ENCODE data around the gene MOB2.

MOB2 gene

DNA sequence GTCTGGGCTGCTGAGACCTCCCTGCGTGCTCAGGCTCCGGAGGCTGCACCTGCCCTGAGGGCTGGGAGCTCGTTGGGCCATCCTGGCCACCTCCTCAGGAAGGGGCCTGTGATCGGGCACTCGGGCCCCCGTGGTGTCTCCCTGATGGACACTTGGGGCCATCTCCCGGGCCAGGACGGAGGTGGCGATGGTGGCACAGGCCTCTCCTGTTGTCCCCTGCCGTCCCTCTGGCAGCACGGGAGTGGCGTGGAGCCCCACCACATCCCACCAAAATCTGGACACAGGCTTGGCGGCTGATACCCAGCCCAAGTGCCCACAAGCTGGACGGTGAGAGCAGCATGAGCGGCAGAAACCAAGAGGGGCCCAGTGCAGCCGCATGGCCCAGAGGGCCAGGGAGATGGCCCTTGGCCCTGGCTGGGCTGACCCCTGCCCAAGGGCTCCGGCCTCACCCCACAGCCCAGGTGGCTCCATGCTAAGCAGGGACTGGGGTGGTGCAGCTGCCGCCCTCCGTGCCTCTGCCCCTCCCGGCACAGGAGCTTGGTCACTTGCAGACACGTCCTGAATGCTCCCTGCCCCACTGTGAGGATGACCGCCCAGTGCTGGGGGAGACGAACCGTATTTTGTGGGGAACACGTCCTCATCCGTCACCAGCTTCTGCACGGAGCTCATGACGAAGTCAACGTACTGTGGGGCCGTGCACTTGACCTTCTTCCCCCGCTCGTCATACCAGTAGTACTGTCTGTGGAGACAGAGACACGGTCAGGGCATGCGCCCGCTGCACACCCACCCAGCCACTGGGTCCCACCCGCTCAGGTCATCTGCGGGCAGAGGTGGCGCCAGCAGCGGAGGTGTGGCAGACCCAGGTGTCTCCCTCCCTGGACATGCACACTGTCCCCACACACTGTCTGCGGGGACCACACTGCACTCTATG lies 15.6 kb downstream of the MOB2 start:
- DNase-seq: no peak

DNA sequence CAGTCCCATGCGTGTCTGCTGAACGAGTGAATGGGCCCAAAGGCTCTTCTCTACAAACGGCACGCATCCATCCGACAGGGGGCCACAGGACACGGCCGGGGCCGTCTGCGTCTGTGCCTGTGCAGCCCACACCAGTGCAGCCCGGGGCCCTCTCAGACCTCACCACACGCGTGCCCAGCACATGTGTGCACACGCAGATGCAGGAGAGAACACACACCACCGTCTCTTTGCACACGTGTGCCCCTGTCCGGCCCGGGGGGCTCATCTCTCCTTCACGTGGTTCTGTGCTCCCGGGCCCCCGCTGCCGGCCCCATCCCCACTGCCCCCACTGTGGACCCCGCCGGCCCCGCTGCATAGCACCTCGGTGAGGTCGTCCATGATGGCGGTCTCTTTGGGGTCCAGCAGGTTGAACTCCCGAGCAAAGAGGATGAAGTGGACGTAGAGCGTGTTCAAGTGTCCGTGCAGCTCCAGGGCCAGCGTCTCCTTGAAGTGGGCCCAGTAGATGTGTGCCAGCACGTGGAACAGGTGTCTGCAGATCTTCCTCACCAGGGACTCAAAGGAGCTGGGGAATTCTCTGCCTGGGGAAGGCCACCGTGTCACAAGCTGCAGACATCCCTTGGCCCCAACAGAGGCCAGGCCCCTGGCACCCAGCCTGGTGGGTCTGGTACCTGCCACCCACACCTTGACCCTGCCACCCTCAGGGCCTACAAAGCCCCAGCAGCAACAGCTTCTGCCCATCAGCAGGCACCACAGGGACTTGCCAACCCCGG lies 16.5 kb downstream of the MOB2 start:
- no peak for DNase-seq

DNA sequence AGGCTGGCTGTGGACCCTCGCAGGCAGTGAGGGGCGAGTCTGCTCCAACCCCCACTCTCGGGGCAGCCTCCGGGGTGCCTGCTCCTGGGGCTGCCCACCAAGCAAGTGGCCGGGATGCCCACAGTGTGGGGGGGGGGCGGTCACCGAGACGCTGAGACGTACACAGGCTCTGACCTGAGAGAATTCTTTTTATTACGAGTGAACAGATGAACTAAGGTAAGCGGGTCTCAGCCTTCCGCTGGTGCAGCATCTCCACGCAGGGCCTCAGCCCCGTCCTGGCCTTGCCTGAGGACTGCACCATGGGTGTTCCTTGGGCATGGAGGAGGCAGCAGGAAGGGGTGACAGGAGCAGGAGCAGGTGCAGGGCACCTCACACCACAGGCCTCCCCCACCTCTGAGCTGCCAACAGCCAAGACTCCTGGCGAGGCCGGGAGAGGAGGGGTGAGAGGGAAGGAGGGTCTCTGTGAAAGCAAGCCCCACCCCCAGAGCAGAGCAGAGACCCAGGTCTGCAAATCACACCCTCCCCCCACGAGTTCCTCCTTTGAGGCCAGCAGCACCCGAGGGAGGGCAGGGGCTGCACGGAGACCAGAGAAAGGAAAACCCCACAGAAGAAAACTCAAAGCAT lies 17.2 kb downstream of the MOB2 start:
- DNase-seq: no peak

DNA sequence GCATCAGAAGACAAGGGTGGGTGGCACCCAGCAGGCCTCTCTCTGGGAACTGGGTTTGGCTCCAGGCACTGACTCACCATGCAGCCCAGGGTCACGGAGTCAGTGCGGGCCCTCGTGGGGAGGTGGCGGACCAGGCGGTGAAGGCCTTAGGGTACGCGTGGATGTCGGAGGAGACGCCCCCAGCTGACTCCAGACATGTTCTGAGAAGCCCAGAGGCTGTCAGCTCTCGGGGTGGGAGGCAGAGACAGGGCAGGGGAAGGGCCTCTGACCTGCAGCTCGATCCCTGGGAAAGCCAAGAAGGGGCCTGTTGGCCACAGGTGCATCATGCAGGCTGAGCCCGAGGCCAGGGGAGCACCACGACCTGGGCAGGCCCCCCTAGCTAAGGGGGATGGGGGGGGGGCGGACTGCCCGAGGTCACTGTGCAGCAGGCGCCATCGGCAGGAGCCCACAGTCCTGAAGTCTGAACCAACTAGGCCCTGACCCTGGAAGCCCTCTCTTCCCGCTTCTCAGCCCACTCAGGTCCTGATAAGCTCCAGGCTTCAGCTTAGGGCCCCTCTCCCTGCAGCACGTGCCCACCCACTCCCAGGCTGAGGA lies 18.0 kb downstream of the MOB2 start:
- DNase-seq: no peak

DNA sequence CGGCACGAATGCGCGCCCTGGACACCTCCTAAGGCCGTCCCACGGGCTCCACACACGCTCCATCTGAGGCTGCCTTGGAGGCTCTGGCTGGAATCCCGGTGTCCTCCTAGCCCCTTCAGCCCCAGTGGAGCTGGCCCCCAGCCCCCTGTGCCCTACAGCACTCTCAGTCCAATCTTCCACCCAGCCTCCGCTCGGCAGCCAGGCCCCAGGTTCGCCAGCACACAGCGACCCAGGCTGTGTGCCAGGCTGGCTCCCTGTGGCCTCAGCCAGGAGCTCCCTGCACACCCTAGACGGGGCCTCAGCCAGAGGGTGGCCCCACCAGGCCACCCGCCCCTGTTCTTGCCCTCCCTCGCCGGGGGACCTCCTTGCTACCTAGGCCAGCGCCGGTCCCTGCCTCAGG lies 18.6 kb downstream of the MOB2 start:
- no peak for DNase-seq

DNA sequence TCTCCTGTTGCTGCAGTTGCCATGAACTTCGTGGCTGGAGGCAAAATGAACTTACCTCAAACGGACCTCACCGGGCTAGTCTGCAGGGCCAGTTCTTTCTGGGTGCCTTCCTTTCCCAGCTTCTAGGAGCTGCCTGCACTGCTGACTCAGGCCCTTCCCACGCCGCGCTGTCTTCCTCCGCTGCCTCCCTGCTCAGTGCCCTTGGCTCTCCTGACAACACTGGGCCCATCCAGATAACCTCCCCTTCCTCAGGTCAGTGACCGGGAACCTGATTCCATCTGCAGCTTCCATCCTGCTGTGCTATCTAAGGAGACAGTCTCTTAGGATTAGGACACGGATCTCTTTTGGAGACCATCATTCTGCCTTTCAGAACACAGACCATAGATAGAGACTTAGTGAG lies 19.3 kb downstream of the MOB2 start:
- DNase-seq: no peak

DNA sequence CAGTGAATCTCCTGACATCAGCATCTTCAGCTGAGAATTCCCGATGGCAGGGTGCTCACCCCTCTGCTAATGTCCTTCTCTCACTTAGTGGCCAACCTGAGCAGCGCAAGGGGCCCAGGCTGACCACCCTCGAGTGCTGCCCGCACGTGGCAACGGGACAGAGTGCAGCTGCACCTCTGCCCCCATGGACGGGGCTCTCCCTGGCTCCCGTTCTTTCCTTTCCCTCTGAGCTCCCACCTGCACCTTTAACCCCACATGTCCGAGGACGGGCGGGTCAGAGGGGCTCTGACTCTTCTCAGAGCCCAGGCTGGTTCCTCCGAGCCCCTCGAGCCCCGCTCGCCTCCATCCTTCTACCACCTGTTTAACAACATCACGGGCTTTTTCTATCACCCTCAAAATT lies 19.8 kb downstream of the MOB2 start:
- DNase-seq: no peak

DNA sequence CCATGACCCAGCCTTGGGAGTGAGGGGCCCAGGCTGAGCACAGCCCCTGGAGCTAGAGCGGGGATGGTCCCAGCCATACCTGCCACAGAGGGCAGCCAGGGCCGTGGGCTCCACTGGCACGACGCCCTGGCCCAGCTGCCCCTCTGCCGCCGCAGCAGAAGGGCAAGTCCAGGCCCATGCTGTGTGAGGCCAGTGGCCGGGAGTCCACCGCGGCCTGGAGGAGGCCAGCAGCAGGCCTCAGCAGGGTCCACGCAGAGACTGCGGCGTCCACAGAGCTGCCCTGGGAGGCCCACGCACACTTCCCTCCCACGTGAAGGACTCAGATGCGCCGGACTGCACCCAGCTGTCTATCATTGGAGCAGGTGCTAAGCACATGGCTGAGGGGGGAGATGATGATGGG lies 23.5 kb downstream of the MOB2 start:
- no peak for DNase-seq

DNA sequence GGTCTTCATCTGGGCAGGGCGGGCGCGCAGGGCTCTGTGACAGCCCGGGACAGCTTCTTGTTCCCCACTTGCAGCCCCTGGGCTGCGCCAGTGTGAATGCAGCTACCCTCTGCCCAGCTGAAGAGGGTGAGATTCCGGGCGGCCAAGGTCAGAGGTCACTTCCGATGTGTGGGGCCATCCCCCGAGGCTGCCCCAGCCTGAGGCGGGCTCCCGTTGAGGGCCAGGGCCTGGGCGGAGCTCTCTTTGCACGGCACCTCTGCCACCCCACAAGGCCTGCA lies 23.9 kb downstream of the MOB2 start:
- DNase-seq: no peak

DNA sequence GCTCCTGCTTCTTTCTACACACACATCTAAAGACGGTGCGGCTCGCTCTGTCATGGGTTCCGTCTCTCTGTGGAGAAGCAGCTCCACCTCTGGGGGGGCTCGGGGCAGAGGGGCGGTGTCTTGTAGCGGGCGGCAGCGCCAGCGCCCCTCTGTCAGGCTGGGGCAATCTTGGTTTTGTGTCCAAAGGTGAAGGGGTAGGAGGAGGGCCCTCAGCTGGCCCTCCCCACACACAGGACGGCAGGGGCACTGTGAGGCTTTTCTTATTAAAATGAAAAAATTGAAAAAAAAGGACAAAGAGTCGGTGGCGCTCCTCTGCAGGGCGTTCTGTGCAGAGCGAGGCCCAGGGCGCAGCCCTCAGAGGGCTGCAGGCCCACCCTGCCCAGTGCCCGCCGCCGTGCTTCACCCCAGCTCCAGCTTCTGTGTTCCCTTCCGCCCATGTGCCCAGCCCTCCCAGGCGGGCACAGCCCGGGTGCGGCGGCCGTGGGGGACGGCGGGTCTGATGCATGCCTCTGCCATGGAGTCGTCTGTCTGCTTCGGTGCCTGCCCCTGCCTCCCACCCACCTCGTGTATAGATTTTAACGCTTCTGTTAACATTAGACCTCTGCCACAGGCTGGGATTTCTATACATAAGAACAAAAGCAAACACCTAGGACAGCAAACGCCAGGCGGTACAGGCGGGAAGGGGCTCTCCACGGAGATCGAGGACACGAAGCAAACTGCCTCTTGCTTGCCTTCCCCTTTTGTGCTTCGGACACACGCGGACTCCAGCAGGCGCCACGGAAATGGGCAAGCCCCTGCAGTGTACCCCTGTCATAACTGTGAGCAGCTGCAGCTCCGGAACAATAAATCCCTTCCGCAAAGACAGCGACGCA lies 24.5 kb downstream of the MOB2 start:
- no peak for DNase-seq

DNA sequence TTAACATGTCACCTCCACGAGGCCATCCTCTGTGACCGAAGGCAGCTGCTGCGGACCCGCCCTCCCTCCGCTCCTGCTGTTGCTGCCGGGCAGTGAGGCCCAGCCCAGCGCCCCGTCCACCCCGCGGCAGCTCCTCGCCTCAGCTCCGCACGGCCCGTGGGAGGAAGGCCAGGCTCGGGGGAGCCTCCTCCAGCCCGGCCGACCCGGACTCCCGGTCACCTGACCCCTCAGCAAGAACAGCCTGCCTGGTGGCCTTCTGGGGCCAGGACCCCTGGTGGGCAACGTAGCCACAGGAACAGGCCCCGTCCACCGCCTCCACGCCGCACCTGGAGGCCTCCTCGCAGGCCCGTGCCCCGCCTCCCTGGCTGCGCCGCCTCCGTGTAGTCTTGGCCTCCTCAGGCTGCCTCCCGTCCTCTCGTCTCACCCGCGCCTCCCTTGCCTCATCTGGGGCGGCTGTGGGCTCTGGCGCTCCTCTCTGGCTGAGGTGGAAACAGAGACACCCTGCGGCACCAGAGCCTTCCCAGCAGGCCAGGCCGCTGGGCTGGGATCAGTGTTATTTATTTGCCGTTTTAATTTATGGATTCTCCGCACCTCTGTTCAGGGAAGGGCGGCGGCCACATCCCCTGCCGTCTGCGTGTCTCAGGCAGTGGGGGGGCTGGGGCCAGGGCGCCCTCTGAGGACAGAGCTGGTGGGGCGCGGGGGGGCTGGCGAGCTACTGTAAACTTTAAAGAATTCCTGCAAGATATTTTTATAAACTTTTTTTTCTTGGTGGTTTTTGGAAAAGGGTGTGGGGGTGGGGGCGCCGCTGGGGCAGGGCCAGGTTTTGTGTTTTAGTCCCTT lies 25.4 kb downstream of the MOB2 start:
- DNase-seq: no peak

DNA sequence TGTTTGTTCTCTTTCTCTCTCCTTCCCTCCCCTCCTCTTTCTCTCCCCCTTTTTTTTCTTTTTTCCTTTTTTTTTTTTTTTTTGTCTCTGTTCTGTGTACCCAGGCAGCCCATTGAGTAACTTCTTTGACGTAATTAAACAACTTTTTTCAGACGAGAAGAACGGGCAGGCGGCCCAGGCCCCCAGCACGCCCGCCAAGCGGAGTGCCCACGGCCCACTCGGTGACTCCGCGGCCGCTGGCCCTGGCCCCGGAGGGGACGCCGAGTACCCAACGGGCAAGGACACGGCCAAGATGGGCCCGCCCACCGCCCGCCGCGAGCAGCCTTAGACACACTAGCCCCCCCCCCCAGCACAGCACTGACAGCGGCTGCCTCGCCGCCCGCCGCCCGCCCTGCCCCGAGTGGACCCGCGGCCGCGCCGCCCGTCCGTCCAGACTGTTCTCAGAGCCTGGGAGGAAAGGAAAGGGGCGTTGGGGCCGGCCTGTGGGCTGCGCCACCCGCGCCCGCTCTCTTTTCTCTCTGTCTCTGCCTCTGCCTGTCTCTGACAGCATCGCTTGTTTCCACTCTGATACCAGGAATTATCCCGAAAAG lies 26.1 kb downstream of the MOB2 start:
- DNase-seq: no peak

DNA sequence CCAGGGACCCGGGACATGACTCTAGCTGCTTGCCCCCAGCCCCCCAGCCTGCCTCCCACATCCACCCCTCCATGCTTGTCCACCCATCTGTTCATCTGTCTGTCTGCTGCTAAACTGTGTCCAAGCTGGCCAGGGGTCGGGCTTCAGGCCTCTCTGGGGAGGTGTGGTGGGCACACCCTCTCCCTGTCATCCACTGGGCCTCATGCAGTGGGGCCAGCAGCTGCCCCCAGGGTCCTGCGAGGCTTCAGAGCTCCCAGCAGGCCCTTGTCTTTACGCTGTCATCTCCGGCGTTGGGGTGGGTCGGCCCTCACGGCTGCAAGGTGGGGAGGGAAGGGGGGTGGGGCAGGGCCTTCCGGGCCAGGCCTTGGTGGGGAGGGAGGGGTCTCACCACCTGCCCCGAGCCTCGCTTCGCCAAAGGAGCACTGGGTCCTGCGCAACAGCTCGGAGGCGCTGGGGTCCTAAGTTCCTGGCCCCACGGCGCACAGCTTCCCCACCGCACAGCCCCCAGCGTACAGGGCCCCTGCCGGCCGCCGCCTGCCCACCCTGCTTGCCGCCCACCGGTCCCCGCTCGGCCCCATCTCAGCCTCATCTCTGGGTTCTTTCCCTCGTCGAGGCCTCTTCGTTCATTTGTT lies 26.7 kb downstream of the MOB2 start:
- no peak for DNase-seq

DNA sequence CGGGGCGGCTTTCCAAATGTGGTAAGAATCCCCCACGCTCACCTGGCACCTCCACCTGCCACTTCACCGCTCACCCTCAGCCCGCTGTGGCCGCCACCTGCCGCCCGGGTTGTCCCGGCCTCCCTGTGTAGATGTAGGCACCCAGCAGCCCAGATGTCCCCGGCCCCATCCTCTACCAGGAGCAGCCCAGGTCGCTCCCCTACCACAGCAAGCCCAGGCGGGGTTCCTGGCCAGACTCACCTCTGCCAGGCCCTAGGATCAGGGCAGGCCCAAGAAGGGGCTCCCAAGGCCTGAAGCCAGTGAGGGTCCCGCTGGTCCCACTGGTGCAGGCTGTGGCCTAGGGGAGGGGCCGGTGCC lies 27.4 kb downstream of the MOB2 start:
- no peak for DNase-seq

DNA sequence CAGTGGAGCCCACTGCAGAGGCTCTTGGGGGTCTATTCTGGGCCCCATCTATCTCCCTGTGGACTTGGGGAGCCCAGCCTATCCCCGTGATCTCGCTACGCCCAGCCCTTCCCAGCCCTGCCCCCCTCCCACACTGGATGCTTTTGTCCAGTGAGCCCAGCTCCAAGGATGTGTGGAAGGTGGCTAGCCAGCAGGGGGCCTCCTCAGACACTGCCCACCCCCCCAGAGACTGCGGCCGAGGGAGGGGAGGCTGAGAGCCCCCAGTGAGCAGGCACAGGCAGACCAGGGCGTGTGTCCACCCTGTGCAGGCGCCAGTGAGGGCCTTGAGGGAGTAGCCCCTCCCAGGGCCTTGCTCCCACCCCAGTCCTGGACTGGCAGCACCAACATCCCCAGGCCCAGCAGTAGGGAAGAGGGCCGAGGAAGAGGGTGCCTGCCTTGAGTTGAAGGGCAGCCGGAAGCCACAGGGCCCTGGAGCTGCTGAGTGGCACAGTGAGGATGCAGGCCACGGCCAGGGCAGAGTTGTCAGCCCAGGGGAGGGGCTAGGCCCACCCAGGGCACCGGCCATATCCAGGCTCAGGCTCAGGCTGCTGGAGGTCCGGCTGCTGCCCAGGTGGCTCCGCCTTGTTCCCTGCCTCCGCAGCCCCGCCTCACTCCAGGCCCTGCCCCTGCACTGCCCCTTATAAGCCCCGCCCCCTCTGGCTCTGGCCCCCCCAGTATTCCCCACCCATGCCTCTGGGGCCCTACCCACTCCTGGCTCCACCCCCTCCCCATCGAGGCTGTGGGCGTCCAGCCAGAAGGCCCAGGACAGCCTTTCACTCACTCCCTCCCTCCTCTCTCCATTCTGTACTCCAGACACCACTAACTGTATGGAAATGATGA lies 28.0 kb downstream of the MOB2 start:
- DNase-seq: no peak

DNA sequence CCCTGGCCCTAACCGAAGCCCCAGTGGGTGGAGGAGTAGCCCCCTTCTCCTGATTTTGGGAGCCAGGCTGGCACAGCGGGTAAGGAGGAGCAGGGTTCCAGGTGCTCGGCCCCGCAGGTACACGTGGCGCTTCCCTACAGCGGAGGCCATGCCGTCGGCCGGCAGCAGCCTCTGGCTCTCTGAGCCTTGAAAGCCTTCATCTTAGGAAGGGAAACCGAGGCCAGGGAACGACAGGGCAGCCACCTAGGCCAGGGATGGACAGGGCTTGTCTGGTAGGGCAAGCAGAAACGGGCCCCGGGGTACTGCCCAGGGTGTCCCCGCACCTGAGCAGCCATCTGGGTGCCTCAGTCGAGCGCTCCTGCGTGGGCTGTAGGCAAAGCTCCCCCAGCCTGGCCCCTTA lies 28.7 kb downstream of the MOB2 start:
- DNase-seq: no peak

DNA sequence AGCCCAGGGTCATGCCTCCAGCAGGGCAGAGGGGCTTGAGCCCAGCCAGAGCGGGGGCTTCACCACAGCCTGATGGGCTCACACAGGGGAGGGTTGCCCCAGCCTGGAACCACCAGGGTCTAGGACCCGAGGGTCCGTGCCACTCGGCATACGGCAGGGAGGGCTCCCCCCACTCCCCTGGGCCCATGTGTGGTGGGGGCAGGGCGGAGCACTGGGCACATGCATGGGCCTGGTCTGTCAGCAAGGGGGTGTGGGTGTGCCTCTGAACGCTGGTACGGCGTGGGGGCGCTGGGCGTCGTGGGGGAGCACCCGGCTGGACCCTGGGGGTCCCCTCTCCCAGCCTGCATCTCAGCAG lies 29.3 kb downstream of the MOB2 start:
- no peak for DNase-seq

DNA sequence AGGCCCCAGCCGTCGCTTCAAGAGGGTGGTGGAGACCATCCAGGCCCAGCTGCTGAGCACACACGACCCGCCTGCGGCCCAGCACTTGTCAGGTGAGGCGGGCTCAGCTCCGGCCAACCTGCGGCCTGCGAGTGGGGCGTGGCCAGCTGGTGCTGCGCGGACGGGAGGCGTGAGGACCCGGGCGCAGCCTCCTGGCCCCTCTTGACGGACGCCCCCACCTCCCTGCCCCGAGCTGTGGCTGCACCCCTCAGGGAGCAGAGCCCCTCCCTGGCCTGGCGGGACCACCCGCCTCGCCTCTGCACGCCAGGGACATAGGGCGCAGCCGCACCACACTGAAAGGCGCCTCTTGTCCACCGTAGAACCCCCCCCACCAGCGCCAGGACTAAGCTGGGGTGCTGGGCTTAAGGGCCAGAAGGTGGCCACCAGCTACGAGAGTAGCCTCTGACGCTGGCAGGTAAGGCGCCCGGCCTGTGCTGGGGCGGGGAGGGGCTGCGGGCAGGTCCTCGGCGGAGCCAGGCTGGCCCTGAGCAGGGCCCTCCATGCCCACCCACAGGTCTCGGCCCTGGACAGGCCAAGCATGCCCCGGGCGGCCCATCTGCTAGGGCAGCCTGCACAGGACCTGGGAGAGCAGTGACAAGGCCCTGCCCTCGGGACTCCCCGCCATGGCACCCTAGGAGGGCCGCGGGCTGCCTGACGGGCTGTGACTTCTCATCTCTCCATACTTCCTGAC lies 29.8 kb downstream of the MOB2 start:
- DNase-seq: no peak

DNA sequence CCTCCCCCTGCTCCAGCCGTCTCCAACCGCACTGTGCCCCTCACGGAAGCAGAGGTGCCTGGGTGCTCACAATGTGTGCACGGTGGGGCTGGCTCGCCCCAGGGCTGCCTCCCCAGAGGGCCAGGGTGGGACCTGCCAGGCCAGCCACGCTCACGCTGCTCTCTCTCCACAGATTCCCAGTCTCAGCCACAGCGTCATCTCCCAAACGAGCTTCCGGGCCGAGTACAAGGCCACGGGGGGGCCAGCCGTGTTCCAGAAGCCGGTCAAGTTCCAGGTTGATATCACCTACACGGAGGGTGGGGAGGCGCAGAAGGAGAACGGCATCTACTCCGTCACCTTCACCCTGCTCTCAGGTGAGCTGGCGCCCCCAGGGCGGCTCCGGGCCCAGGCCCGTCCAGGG lies 30.4 kb downstream of the MOB2 start:
- DNase-seq: no peak

DNA sequence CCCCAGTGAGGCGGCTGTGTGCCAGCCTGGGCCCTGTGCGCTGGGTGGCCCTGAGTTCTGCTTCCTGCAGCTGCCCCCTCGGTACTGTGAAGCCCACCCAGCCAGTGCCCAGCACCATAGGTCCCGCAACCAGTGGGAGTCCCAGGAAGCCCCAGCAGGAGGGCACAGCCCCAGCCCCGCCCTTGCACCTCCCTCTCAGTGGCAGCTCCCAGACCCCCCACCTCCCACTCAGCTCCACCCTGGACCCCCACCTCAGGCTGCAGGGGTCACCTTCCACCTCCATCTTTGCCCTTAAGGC lies 30.9 kb downstream of the MOB2 start:
- DNase-seq: no peak

Measured in NCI-H2081 treated with DMSO at 0.1 percent for 48 hours (cell line).